Liver (tissue), 9 donors: ENCODE results near the gene NOCT. TPM values are rescaled to one million over a fixed set of nuclear protein-coding genes. Genes with fewer than 3 reads are reported as not detected.

Experiments
- DNase-seq: peaks from one replicate; pipeline ENCODE4 v3.0.0-alpha.2; 2017; ENCODE audit warnings: low spot score
- H3K27ac ChIP-seq, 2 donors: one replicate each; pipeline ENCODE4 v1.7.0; 2013; ENCODE audit warnings: inconsistent platforms in 2 of 2, low read length in 2 of 2, control low read depth in 1 of 2, low read depth in 1 of 2, mild to moderate bottlenecking in 1 of 2
- H3K27me3 ChIP-seq, 4 donors: one replicate each; pipeline versions ENCODE4 v1.6.1 to v1.7.0; 2013; ENCODE audit warnings: low read length in 3 of 4, inconsistent platforms in 1 of 4, mild to moderate bottlenecking in 1 of 4, moderate library complexity in 1 of 4; ENCODE audit not compliant: control insufficient read depth in 4 of 4, insufficient read depth in 4 of 4
- H3K36me3 ChIP-seq, 4 donors: one replicate each; pipeline versions ENCODE4 v1.6.1 to v1.7.0; 2013; ENCODE audit warnings: low read length in 3 of 4, mild to moderate bottlenecking in 3 of 4, low read depth in 1 of 4, moderate library complexity in 1 of 4; ENCODE audit not compliant: control insufficient read depth in 4 of 4, insufficient read depth in 3 of 4
- H3K4me1 ChIP-seq, 4 donors: one replicate each; pipeline versions ENCODE4 v1.6.1 to v1.7.0; 2013; ENCODE audit warnings: low read length in 3 of 4, mild to moderate bottlenecking in 3 of 4, moderate library complexity in 1 of 4; ENCODE audit not compliant: control insufficient read depth in 4 of 4, insufficient read depth in 4 of 4
- H3K4me3 ChIP-seq, 3 donors: one replicate each; pipeline versions ENCODE4 v1.6.1 to v1.7.0; 2013; ENCODE audit warnings: low read length in 3 of 3, control low read depth in 1 of 3, low read depth in 1 of 3, mild to moderate bottlenecking in 1 of 3
- H3K9ac ChIP-seq, 2 donors: one replicate each; pipeline ENCODE4 v1.7.0; 2013; ENCODE audit warnings: low read length in 2 of 2, mild to moderate bottlenecking in 2 of 2, moderate library complexity in 2 of 2, control low read depth in 1 of 2, low read depth in 1 of 2
- H3K9me3 ChIP-seq, 4 donors: one replicate each; pipeline versions ENCODE4 v1.6.1 to v1.7.0; 2013; ENCODE audit warnings: low read length in 3 of 4; ENCODE audit not compliant: control insufficient read depth in 4 of 4
- ATF3 ChIP-seq: IDR thresholded peaks from 2 replicates; pipeline ENCODE4 v1.6.1; 2016; ENCODE audit warnings: antibody characterized with exemption
- CTCF ChIP-seq: fragments of 150-350 bp; IDR thresholded peaks from 2 replicates; pipeline ENCODE4 v1.5.1; 2017; ENCODE audit warnings: improper control_type of control experiment, low read depth, low read length; ENCODE audit not compliant: missing input control
- EGR1 ChIP-seq, 2 donors: IDR thresholded peaks; 2 replicates each; pipeline ENCODE4 v1.6.1; 2016 to 2018; ENCODE audit warnings: antibody characterized with exemption in 2 of 2, low read depth in 2 of 2
- FOXA1 ChIP-seq: IDR thresholded peaks from 2 replicates; pipeline ENCODE4 v1.6.1; 2016; ENCODE audit warnings: antibody characterized with exemption
- FOXA2 ChIP-seq: IDR thresholded peaks from 2 replicates; pipeline ENCODE4 v1.6.1; 2016; ENCODE audit warnings: antibody characterized with exemption
- GABPA ChIP-seq, 2 donors: IDR thresholded peaks in 1 of 2; conservative IDR thresholded peaks in 1 of 2; 2 replicates each; pipeline ENCODE4 v1.6.1; 2016; ENCODE audit warnings: antibody characterized with exemption in 2 of 2, mild to moderate bottlenecking in 1 of 2, moderate library complexity in 1 of 2
- HNF4A ChIP-seq, 2 donors: conservative IDR thresholded peaks; 2 replicates each; pipeline ENCODE4 v1.6.1; 2016; ENCODE audit warnings: antibody characterized with exemption in 2 of 2, mild to moderate bottlenecking in 2 of 2
- HNF4G ChIP-seq: IDR thresholded peaks from 2 replicates; pipeline ENCODE4 v1.6.1; 2016; ENCODE audit warnings: antibody characterized with exemption
- JUND ChIP-seq, 2 donors: IDR thresholded peaks; 2 replicates each; pipeline ENCODE4 v1.6.1; 2016; ENCODE audit warnings: antibody characterized with exemption in 2 of 2
- NR2F2 ChIP-seq: IDR thresholded peaks from 2 replicates; pipeline ENCODE4 v1.6.1; 2016; ENCODE audit warnings: antibody characterized with exemption
- RAD21 ChIP-seq, 2 donors: IDR thresholded peaks; 2 replicates each; pipeline ENCODE4 v1.6.1; 2016; ENCODE audit warnings: antibody characterized with exemption in 2 of 2, mild to moderate bottlenecking in 2 of 2
- RXRA ChIP-seq, 2 donors: IDR thresholded peaks; 2 replicates each; pipeline ENCODE4 v1.6.1; 2017 to 2018; ENCODE audit warnings: antibody characterized with exemption in 2 of 2, mild to moderate bottlenecking in 1 of 2
- SP1 ChIP-seq: IDR thresholded peaks from 2 replicates; pipeline ENCODE4 v1.6.1; 2018; ENCODE audit warnings: antibody characterized with exemption, mild to moderate bottlenecking
- TAF1 ChIP-seq: conservative IDR thresholded peaks from 2 replicates; pipeline ENCODE4 v1.6.1; 2016; ENCODE audit warnings: antibody characterized with exemption, mild to moderate bottlenecking
- YY1 ChIP-seq: IDR thresholded peaks from 2 replicates; pipeline ENCODE4 v1.6.1; 2016; ENCODE audit warnings: antibody characterized with exemption, mild to moderate bottlenecking
- ZBTB33 ChIP-seq: IDR thresholded peaks from 2 replicates; pipeline ENCODE4 v1.6.1; 2016; ENCODE audit warnings: antibody characterized with exemption
- WGBS: extraction: QIAGEN DNeasy Blood & Tissue Kit; methylation state at CpG from one replicate; pipeline ENCODE4 v1.1.7; 2013; 5-methylcytosine and 5-hydroxymethylcytosine counted together
- polyA plus RNA-seq, 2 donors: library from polyadenylated mRNA; stranded (reverse) in 1 of 2; unstranded in 1 of 2; fragments of 200-250 nt in 1 of 2; fragments of >200 nt in 1 of 2; fragmentation: Nextera tagmentation in 1 of 2; extraction: Ambion mirVana in 1 of 2; gene quantifications; one replicate each; pipeline versions ENCODE4 v1.2.1 to v1.2.3, GENCODE V29; 2013 to 2015
- total RNA-seq, 2 donors: library from RNA; depleted of rRNA; stranded (reverse); fragments of >200 nt; gene quantifications; one replicate each; pipeline ENCODE4 v1.2.3, GENCODE V29; 2014
- TF ChIP-seq, protein P1 (sequence below): IDR thresholded peaks from 2 replicates; pipeline ENCODE4 v1.6.1; 2016; ENCODE audit warnings: antibody characterized with exemption, mild to moderate bottlenecking
- TF ChIP-seq, protein P2 (sequence below): IDR thresholded peaks from 2 replicates; pipeline ENCODE4 v1.6.1; 2016; ENCODE audit warnings: antibody characterized with exemption
- donor health status: healthy.
- donor health status: healthy.
- donor health status: healthy.
- donor health status: healthy.
- donor health status: healthy.

The NOCT gene
- total and polyA plus RNA-seq, 4 donors, result 2.8 to 11.9 (median 4.3) TPM

DNA sequence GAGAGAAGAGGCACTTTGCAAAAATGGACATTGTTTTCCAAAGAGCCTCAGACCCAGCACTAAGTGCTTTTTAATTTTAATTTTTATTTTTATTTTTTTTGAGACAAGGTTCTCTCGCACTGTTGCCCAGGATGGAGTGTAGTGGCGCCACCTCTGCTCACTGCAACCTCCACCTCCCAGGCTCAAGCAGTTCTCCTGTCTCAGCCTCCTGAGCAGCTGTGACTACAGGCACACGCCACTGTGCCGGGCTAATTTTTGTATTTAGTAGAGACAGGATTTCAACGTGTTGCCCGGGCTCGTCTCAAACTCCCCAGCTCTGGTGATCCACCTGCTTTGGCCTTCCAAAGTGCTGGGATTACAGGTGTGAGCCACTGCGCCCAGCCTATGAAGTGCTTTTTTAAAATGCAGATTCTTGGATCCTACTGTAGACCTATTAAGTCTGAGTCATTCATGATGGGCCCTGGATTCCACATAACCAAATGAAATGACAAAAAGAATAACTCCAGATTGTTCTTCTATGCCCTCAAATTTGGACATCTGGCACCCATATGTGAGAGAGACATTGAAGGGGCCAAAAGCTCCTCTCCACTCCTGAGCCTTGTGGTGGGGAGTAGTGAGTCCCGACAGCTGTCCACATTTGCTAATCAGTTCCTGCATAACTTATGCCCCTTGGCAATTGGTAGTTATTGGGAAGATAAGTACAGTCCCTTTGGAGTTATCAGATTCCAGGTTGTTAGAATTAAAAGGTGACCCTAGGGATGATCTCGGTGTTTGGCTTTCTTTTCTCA lies 3.6 kb downstream of the NOCT start:
- Histone ChIP-seq H3K27ac (no peak overlapping the region), H3K9me3 (no peaks in the 10 kb centered on the region), H3K4me1 (peaks cover 9 to 37% (median 28%) of the 10 kb centered on the region in 4 donors), H3K36me3 (peaks cover 0 to 3% (median 0%) of the 10 kb centered on the region in 4 donors), H3K27me3 (no peaks in the 10 kb centered on the region), H3K4me3 (no peak overlapping the region), H3K9ac (no peak overlapping the region)
- no peak for TF ChIP-seq RAD21 (IDR thresholded peaks at IDR 0.05)
- no peak for TF ChIP-seq RXRA (IDR thresholded peaks at IDR 0.05)
- TF ChIP-seq TAF1, result no peak
- TF ChIP-seq, protein P1, sequence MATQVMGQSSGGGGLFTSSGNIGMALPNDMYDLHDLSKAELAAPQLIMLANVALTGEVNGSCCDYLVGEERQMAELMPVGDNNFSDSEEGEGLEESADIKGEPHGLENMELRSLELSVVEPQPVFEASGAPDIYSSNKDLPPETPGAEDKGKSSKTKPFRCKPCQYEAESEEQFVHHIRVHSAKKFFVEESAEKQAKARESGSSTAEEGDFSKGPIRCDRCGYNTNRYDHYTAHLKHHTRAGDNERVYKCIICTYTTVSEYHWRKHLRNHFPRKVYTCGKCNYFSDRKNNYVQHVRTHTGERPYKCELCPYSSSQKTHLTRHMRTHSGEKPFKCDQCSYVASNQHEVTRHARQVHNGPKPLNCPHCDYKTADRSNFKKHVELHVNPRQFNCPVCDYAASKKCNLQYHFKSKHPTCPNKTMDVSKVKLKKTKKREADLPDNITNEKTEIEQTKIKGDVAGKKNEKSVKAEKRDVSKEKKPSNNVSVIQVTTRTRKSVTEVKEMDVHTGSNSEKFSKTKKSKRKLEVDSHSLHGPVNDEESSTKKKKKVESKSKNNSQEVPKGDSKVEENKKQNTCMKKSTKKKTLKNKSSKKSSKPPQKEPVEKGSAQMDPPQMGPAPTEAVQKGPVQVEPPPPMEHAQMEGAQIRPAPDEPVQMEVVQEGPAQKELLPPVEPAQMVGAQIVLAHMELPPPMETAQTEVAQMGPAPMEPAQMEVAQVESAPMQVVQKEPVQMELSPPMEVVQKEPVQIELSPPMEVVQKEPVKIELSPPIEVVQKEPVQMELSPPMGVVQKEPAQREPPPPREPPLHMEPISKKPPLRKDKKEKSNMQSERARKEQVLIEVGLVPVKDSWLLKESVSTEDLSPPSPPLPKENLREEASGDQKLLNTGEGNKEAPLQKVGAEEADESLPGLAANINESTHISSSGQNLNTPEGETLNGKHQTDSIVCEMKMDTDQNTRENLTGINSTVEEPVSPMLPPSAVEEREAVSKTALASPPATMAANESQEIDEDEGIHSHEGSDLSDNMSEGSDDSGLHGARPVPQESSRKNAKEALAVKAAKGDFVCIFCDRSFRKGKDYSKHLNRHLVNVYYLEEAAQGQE, result no peak
- no peak for TF ChIP-seq YY1
- no peak for TF ChIP-seq ATF3
- TF ChIP-seq NR2F2, result no peak
- no peak for TF ChIP-seq CTCF
- no peak for TF ChIP-seq JUND (IDR thresholded peaks at IDR 0.05)
- TF ChIP-seq FOXA2, result no peak
- TF ChIP-seq HNF4G, result no peak
- no peak for TF ChIP-seq GABPA (IDR thresholded peaks at IDR 0.05 in 1 of 2, conservative IDR thresholded peaks at IDR 0.05 in 1 of 2)
- no peak for TF ChIP-seq HNF4A (conservative IDR thresholded peaks at IDR 0.05)
- TF ChIP-seq, protein P2, sequence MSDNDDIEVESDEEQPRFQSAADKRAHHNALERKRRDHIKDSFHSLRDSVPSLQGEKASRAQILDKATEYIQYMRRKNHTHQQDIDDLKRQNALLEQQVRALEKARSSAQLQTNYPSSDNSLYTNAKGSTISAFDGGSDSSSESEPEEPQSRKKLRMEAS, result no peak
- no peak for TF ChIP-seq FOXA1
- no peak for TF ChIP-seq EGR1 (IDR thresholded peaks at IDR 0.05; ENCODE audit: low read depth in 2 of 2)
- no peak for TF ChIP-seq ZBTB33
- no peak for TF ChIP-seq SP1
- 88% methylated on average over 10 of the region's 10 CpGs for WGBS
- no peak for DNase-seq
